K562 (cell line): ENCODE data around the gene TMEM222. TPM values are rescaled to one million over a fixed set of nuclear protein-coding genes. Genes with fewer than 3 reads are reported as not detected.

Experiments
- ARHGAP35 ChIP-seq: fragments of 450-650 bp; IDR thresholded peaks from 2 replicates; pipeline ENCODE4 v1.6.1; 2018; ENCODE audit not compliant: partially characterized antibody
- BRF1 ChIP-seq: IDR thresholded peaks from 3 replicates; pipeline ENCODE4 v1.6.1; 2011; ENCODE audit warnings: borderline replicate concordance, mild to moderate bottlenecking; ENCODE audit not compliant: insufficient read length; ENCODE audit errors: extremely low read depth
- CBFA2T3 ChIP-seq: fragments of 450-650 bp; IDR thresholded peaks from 2 replicates; pipeline ENCODE4 v1.6.1; 2017
- ETS2 ChIP-seq: IDR thresholded peaks from 2 replicates; pipeline ENCODE4 v1.6.1; 2016; ENCODE audit warnings: borderline replicate concordance, missing genetic modification characterization, mild to moderate bottlenecking, moderate library complexity, missing compliant biosample characterization; ENCODE audit not compliant: poor library complexity, severe bottlenecking
- FOXK1 ChIP-seq: sonication (generic); formaldehyde crosslinking; IDR thresholded peaks from 2 replicates; pipeline ENCODE4 v1.8.0; 2022; ENCODE audit warnings: missing genetic modification reagents, mild to moderate bottlenecking, borderline replicate concordance
- LARP7 ChIP-seq: fragments of 450-650 bp; IDR thresholded peaks from 2 replicates; pipeline ENCODE4 v1.6.1; 2016
- MBD2 ChIP-seq: sonication (generic); IDR thresholded peaks from 2 replicates; pipeline ENCODE4 v1.6.1; 2016; ENCODE audit warnings: low read depth, borderline replicate concordance
- MLX ChIP-seq, 2 experiments: fragments of 450-650 bp in 1 of 2; sonication (generic) in 1 of 2; formaldehyde crosslinking; conservative IDR thresholded peaks; 2 replicates each; pipeline versions ENCODE4 v1.4.0 to v1.8.1; 2020 to 2022; ENCODE audit warnings: mild to moderate bottlenecking in 1 of 2, missing genetic modification reagents in 1 of 2
- NR2F6 ChIP-seq: fragments of 450-650 bp; formaldehyde crosslinking; IDR thresholded peaks from 2 replicates; pipeline ENCODE4 v1.4.0; 2020; ENCODE audit warnings: mild to moderate bottlenecking
- NR4A1 ChIP-seq, 2 experiments: fragments of 250-450 bp in 1 of 2; fragments of 450-650 bp in 1 of 2; sonication (Bioruptor Pico) in 1 of 2; IDR thresholded peaks; 2 replicates each; pipeline versions ENCODE4 v1.4.0 to v1.6.1; 2016 to 2020; ENCODE audit warnings: mild to moderate bottlenecking in 2 of 2, missing compliant biosample characterization in 1 of 2, missing genetic modification characterization in 1 of 2, moderate library complexity in 1 of 2
- PATZ1 ChIP-seq: fragments of 250-450 bp; sonication (Bioruptor Pico); IDR thresholded peaks from 2 replicates; pipeline ENCODE4 v1.5.0; 2020; ENCODE audit warnings: mild to moderate bottlenecking, borderline replicate concordance
- POLR3G ChIP-seq: IDR thresholded peaks from 2 replicates; pipeline ENCODE4 v1.6.1; 2011; ENCODE audit not compliant: insufficient read length, insufficient replicate concordance; ENCODE audit errors: extremely low read depth
- SMAD3 ChIP-seq: fragments of 450-650 bp; formaldehyde crosslinking; conservative IDR thresholded peaks from 2 replicates; pipeline ENCODE4 v1.4.0; 2020; ENCODE audit warnings: mild to moderate bottlenecking
- SP1 ChIP-seq: sonication (generic); formaldehyde crosslinking; IDR thresholded peaks from 2 replicates; pipeline ENCODE4 v1.8.1; 2022; ENCODE audit warnings: mild to moderate bottlenecking, missing genetic modification reagents
- STAG1 ChIP-seq: sonication (generic); formaldehyde crosslinking; IDR thresholded peaks from 2 replicates; pipeline ENCODE4 v1.5.0; 2020; ENCODE audit warnings: missing genetic modification reagents, borderline replicate concordance
- TRIM24 ChIP-seq, 2 experiments: fragments of 450-650 bp; IDR thresholded peaks; 2 replicates each; pipeline ENCODE4 v1.6.1; 2016
- ZBTB5 ChIP-seq: fragments of 450-650 bp; IDR thresholded peaks from 2 replicates; pipeline ENCODE4 v1.6.1; 2017; ENCODE audit warnings: antibody characterized with exemption
- ZNF263 ChIP-seq: sonication (generic); formaldehyde crosslinking; IDR thresholded peaks from 2 replicates; pipeline ENCODE4 v1.8.0; 2022; ENCODE audit warnings: mild to moderate bottlenecking, missing genetic modification reagents, borderline replicate concordance
- ZNF280B ChIP-seq: fragments of 250-450 bp; sonication (Bioruptor Pico); IDR thresholded peaks from 2 replicates; pipeline ENCODE4 v1.5.1; 2021; ENCODE audit warnings: mild to moderate bottlenecking
- ZNF282 ChIP-seq: sonication (generic); formaldehyde crosslinking; IDR thresholded peaks from 2 replicates; pipeline ENCODE4 v1.8.1; 2023; ENCODE audit warnings: missing genetic modification reagents
- ZNF778 ChIP-seq: fragments of 450-650 bp; formaldehyde crosslinking; IDR thresholded peaks from 2 replicates; pipeline ENCODE4 v1.4.0; 2020; ENCODE audit warnings: mild to moderate bottlenecking, moderate library complexity
- polyA plus RNA-seq, 8 experiments: library from polyadenylated mRNA; depleted of rRNA in 4 of 8; stranded (reverse) in 5 of 8; unstranded in 3 of 8; fragments of >200 nt; fragmentation: Nextera tagmentation in 2 of 8; fragmentation: Illumina TruSeq in 1 of 8; extraction: Ambion mirVana in 2 of 8; extraction: Trizol in 1 of 8; gene quantifications; 2 replicates each; pipeline versions ENCODE4 v1.2.1 to v1.2.3, GENCODE V29; 2011 to 2014; ENCODE audit warnings: inconsistent platforms in 1 of 8, missing spikeins in 1 of 8
- total RNA-seq, 7 experiments: library from RNA; depleted of rRNA in 6 of 7; stranded (reverse); fragments of >200 nt in 6 of 7; fragmentation: Illumina TruSeq in 2 of 7; extraction: Trizol in 2 of 7; gene quantifications; 2 replicates each; pipeline versions ENCODE4 v1.2.1 to v1.2.3, GENCODE V29; 2011 to 2021; ENCODE audit warnings: low replicate concordance in 1 of 7

The TMEM222 gene
- total and polyA plus RNA-seq, 9 of the 15 experiments (the other 6 are each of a cell fraction or from before 2014, with no cell fraction given): 6.9 to 48.0 (median 32.8) TPM

GRCh38 chr1:27366411-27367159, 44.6 kb downstream of the TMEM222 start, which contains the start of gene MAP3K6 (continued):
- TF ChIP-seq MLX (CRISPR knock-in tag; conservative IDR thresholded peaks at IDR 0.05): 0 out of 4 replicates have a peak, but pooled peaks of 1 of the 2 experiments have one; percentile 5
- TF ChIP-seq NR4A1 (CRISPR knock-in tag; IDR thresholded peaks at IDR 0.05): no peak
- no peak for TF ChIP-seq NR4A1 (tag; IDR thresholded peaks at IDR 0.05)
- TF ChIP-seq MBD2: no peak
- TF ChIP-seq STAG1: 0 out of 2 replicates have a peak, but pooled peaks have one; percentile 26
- no peak for TF ChIP-seq FOXK1 (CRISPR knock-in tag)
- no peak for TF ChIP-seq SMAD3 (CRISPR knock-in tag)
- no peak for TF ChIP-seq LARP7
- TF ChIP-seq ZNF263: peak; percentile 16; the same call in 1 of the 2 replicates
- TF ChIP-seq TRIM24 (IDR thresholded peaks at IDR 0.05): no peak
- TF ChIP-seq NR2F6 (CRISPR knock-in tag): no peak
- TF ChIP-seq ZNF778 (CRISPR knock-in tag): no peak
- TF ChIP-seq ZNF280B: no peak
- TF ChIP-seq SP1 (CRISPR knock-in tag): no peak
- TF ChIP-seq POLR3G: no peak
- no peak for TF ChIP-seq ARHGAP35
- TF ChIP-seq PATZ1 (CRISPR knock-in tag): no peak
- no peak for TF ChIP-seq ETS2 (tag)
- peak; percentile 46; the same call in 1 of the 2 replicates for TF ChIP-seq ZBTB5
- no peak for TF ChIP-seq BRF1
- no peak for TF ChIP-seq CBFA2T3
- no peak for TF ChIP-seq ZNF282 (CRISPR knock-in tag)
